Gastroesophageal sphincter (tissue), 4 donors: ENCODE measurements around the gene MED28. TPM values are rescaled to one million over a fixed set of nuclear protein-coding genes. Genes with fewer than 3 reads are reported as not detected.

Experiments
- ATAC-seq: fragments of 150-250 bp; one replicate; pipeline ENCODE4 v1.9.1; 2016; ENCODE audit warnings: mild to moderate bottlenecking, moderate library complexity
- H3K27ac ChIP-seq, 4 donors: fragments of 200-600 bp; sonication (generic) in 3 of 4; 1 replicate in 3 of 4; 2 replicates in 1 of 4; pipeline ENCODE4 v1.5.1; 2016 to 2019
- H3K27me3 ChIP-seq: fragments of 200-600 bp; sonication (generic); one replicate; pipeline ENCODE4 v1.5.1; 2019
- H3K36me3 ChIP-seq, 2 donors: fragments of 200-600 bp; sonication (generic); one replicate each; pipeline ENCODE4 v1.5.1; 2019; ENCODE audit warnings: control low read depth in 1 of 2
- H3K4me1 ChIP-seq, 3 donors: fragments of 200-600 bp; sonication (generic); 1 replicate in 2 of 3; 2 replicates in 1 of 3; pipeline ENCODE4 v1.5.1; 2016 to 2019; ENCODE audit warnings: control low read depth in 2 of 3
- H3K4me3 ChIP-seq, 2 donors: fragments of 200-600 bp; sonication (generic); one replicate each; pipeline ENCODE4 v1.5.1; 2019; ENCODE audit warnings: mild to moderate bottlenecking in 1 of 2, moderate library complexity in 1 of 2
- H3K9me3 ChIP-seq, 3 donors: fragments of 200-600 bp; sonication (generic); one replicate each; pipeline ENCODE4 v1.5.1; 2017 to 2019; ENCODE audit warnings: control low read depth in 2 of 3
- CTCF ChIP-seq, 4 experiments: fragments of 200-600 bp in 2 of 4; fragments of 450-650 bp in 2 of 4; sonication (generic) in 1 of 4; IDR thresholded peaks; one replicate each; pipeline ENCODE4 v1.5.1; 2017 to 2019; ENCODE audit warnings: antibody characterized with exemption in 4 of 4, mild to moderate bottlenecking in 2 of 4, moderate library complexity in 2 of 4
- EP300 ChIP-seq: sonication (generic); formaldehyde crosslinking; IDR thresholded peaks from one replicate; pipeline ENCODE4 v1.6.1; 2017; ENCODE audit warnings: antibody characterized with exemption, mild to moderate bottlenecking
- POLR2A ChIP-seq, 2 donors: fragments of 450-650 bp; IDR thresholded peaks; one replicate each; pipeline ENCODE4 v1.6.1; 2017; ENCODE audit warnings: antibody characterized with exemption in 2 of 2, mild to moderate bottlenecking in 2 of 2, moderate library complexity in 1 of 2
- POLR2AphosphoS5 ChIP-seq: sonication (generic); formaldehyde crosslinking; IDR thresholded peaks from one replicate; pipeline ENCODE4 v1.6.1; 2017; ENCODE audit warnings: antibody characterized with exemption
- WGBS, 2 donors: methylation state at CpG; one replicate each; pipeline ENCODE4 v1.1.5; 2018; ENCODE audit warnings: low coverage in 1 of 2; 5-methylcytosine and 5-hydroxymethylcytosine counted together
- total RNA-seq, 4 donors: library from RNA; depleted of rRNA; stranded (reverse); fragments of >200 nt; gene quantifications; one replicate each; pipeline ENCODE4 v1.1.0, GENCODE V29; 2016

MED28 gene
- total RNA-seq, 4 donors from 2014 or later = 12.9 to 23.3 (median 17.6) TPM

DNA sequence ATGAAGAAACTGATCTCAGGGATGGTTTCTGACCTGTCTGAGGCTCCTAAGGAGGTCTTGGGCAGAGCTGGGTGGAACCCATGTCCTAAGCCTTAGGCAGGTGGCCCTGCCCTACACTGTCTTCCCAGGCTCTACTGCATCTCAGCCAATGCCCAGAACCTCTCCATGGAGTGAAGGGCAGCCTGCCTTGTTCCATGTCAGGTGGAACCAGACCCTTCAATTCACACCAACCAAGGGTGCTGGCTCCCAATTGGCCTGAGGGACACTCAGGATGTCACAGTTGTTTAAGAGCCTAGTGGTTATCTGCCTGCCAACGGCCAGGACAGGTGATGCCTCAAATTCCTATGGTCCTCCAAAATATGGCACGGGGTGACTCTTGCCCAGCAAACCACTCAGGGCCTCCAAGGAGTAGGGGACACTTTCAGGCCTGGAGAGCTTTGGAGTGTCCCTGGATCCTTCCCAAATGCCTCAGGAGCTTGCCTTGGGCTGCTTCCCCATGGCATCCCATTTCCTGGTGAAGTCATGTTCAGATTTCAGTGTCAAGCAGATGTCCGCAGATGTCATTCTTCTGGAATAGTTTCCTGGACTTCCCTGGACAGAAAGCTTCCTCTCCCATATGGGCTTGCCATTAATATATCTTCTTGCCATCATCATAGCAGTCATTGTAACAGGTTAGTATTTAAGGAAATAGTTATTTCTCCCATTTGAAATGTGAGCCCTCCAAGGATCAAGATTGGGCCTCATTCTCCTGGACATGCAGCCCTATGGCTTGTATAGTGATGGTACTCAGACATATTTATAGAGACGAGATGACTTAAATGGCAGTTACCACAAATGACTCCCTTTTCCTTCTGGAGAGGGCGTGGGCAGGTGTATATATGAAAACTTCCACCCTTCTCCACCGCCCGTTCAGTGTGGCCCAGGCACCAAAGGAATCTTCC is 67.1 kb downstream of the MED28 start:
- Histone ChIP-seq H3K27ac (no peak overlapping the region), H3K4me3 (no peak overlapping the region), H3K36me3 (no peaks in the 10 kb centered on the region), H3K27me3 (no peaks in the 10 kb centered on the region), H3K4me1 (no peaks in the 10 kb centered on the region), H3K9me3 (peaks cover 0 to 5% (median 0%) of the 10 kb centered on the region in 3 donors)
- WGBS, 2 donors = 43 to 64% methylated on average over 3 to 5 of the region's 7 CpGs
- ATAC-seq = no peak
- TF ChIP-seq POLR2A (IDR thresholded peaks at IDR 0.05) (no peak), CTCF (IDR thresholded peaks at IDR 0.05) (no peak), EP300 (no peak), POLR2AphosphoS5 (no peak)

DNA sequence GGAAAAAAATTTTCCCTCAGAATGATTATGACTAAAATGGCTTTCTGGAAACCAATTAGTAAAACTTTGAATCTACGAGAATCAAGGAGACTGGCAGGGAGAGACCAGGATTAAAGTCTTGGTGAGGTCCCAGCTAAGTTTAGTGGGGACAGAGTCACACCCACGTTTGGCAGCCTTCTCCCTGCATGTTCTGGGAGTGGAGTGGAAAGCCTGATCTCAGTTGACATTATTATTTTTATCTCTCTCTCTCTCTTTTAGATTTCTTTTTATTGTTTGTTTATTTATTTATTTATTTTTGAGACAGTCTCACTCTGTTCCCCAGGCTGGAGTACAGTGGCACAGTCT is 67.8 kb downstream of the MED28 start:
- 61 to 68% methylated on average over 2 of the region's 2 CpGs for WGBS, 2 donors
- Histone ChIP-seq H3K4me3 (no peak overlapping the region), H3K27ac (no peak overlapping the region), H3K4me1 (no peaks in the 10 kb centered on the region), H3K36me3 (no peaks in the 10 kb centered on the region), H3K9me3 (peaks cover 0 to 5% (median 0%) of the 10 kb centered on the region in 3 donors), H3K27me3 (no peaks in the 10 kb centered on the region)
- no peak for TF ChIP-seq EP300
- TF ChIP-seq POLR2AphosphoS5 = no peak
- TF ChIP-seq POLR2A (IDR thresholded peaks at IDR 0.05) = no peak
- no peak for TF ChIP-seq CTCF (IDR thresholded peaks at IDR 0.05)
- ATAC-seq = no peak

Other genes starting within 250 kb of the MED28 start
- gene QDPR, start 102.6 kb upstream of the MED28 start, total RNA-seq = 10 to 100 TPM in 1 of 4 donors, 1 to 10 TPM in 3; 2.3 to 13.6 (median 6.0) TPM
- not detected for gene CLRN2, start 99.5 kb upstream of the MED28 start, total RNA-seq
- gene LAP3, start 37.4 kb upstream of the MED28 start, total RNA-seq = 10 to 100 TPM; 40.8 to 94.2 (median 80.1) TPM
- under 1 TPM in 1 of 4 donors, not detected in 3; under 0.01 TPM for gene FAM184B, start 167.0 kb downstream of the MED28 start, total RNA-seq
- 10 to 100 TPM; 20.8 to 36.4 (median 23.8) TPM for gene DCAF16, start 196.1 kb downstream of the MED28 start, total RNA-seq
- gene NCAPG, start 196.3 kb downstream of the MED28 start, total RNA-seq = 1 to 10 TPM in 2 of 4 donors, not detected in 2; 1.4 to 3.0 TPM